Left lung (tissue), 10 donors: ENCODE data around the gene IMMP2L. TPM values are rescaled to one million over a fixed set of nuclear protein-coding genes. Genes with fewer than 3 reads are reported as not detected.
"Not testable (repeated sequence)": the region's sequence is repeated elsewhere in the genome, so short reads cannot be mapped to it uniquely, and the experiment has no call there.

Experiments used
- ATAC-seq: fragments of 200-7000 bp; cut with Tn5 transposase; one replicate; pipeline ENCODE4 v1.9.1; 2020; ENCODE audit warnings: moderate library complexity
- DNase-seq, 4 donors: peaks; one replicate each; pipeline ENCODE4 v3.0.0-alpha.2; 2013 to 2020
- H3K27ac ChIP-seq, 2 donors: fragments of 200-600 bp; sonication (generic) in 1 of 2; one replicate each; pipeline versions ENCODE4 v1.5.0 to v1.8.0; 2020 to 2021
- H3K27me3 ChIP-seq, 2 donors: fragments of 200-600 bp; sonication (generic) in 1 of 2; one replicate each; pipeline versions ENCODE4 v1.5.0 to v1.8.0; 2020 to 2021
- H3K36me3 ChIP-seq, 2 donors: fragments of 200-600 bp; sonication (generic) in 1 of 2; one replicate each; pipeline versions ENCODE4 v1.5.0 to v1.8.0; 2020 to 2021
- H3K4me1 ChIP-seq, 2 donors: fragments of 200-600 bp; one replicate each; pipeline ENCODE4 v1.8.0; 2021
- H3K4me3 ChIP-seq, 2 donors: fragments of 200-600 bp; sonication (generic) in 1 of 2; one replicate each; pipeline versions ENCODE4 v1.5.0 to v1.8.0; 2020 to 2021; ENCODE audit warnings: mild to moderate bottlenecking in 1 of 2
- H3K9me3 ChIP-seq, 2 donors: fragments of 200-600 bp; sonication (generic) in 1 of 2; one replicate each; pipeline versions ENCODE4 v1.5.0 to v1.8.0; 2020 to 2021
- intact Hi-C, 2 donors: fragments of 100-400 bp; cut with DNase I; formaldehyde crosslinking; loops; one replicate each; pipeline versions ENCODE4 v1.11.2 to v1.14.2; 2022
- polyA plus RNA-seq, 6 donors: library from polyadenylated mRNA; unstranded; fragments of 120-200 nt; gene quantifications; one replicate each; pipeline ENCODE4 v1.2.1, GENCODE V29; 2013; ENCODE audit not compliant: insufficient read length in 6 of 6
- total RNA-seq, 2 donors: library from RNA; stranded (reverse); fragmentation: NEBNext Ultra II Directional; extraction: Animal tissue kit (Norgen Biotek cat#: 25700); gene quantifications; one replicate each; pipeline ENCODE4 v1.2.1, GENCODE V29; 2021
- TF ChIP-seq, protein P1 (sequence below), 2 donors: fragments of 200-600 bp; sonication (generic) in 1 of 2; IDR thresholded peaks; one replicate each; pipeline versions ENCODE4 v1.5.0 to v1.8.0; 2021; ENCODE audit warnings: antibody characterized with exemption in 2 of 2
- donor health status: DM: no; HTN: yes; CAD: no.
- donor health status: DM: no; HTN: no; CAD: no.

IMMP2L gene
- total and polyA plus RNA-seq, 8 donors, result 10.3 to 30.1 (median 25.7) TPM

DNA sequence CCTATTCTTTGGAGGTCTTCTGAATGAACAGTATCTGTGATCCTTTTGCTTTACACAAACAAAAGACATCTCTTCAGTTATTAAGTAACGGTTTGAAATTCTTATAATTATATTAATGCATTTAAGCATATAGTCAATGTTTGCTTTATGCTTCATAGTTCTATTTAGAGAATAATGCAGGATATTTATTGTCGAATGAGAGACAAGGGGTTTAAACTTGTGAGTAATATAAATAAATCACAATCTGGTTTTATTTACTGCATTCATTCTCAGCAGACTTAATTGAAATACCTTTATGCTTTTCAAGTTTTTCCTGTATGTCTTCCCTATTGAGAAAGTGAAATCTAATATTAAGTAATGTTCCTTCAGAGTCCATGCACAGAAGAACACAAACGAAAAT is 620.9 kb downstream of the IMMP2L start:
- Histone ChIP-seq H3K4me1 (peaks cover 0 to 6% of the 10 kb centered on the region in 2 donors), H3K4me3 (no peak overlapping the region), H3K9me3 (peaks cover 0 to 3% of the 10 kb centered on the region in 2 donors), H3K27me3 (no peaks in the 10 kb centered on the region), H3K27ac (no peak overlapping the region), H3K36me3 (no peaks in the 10 kb centered on the region)
- ATAC-seq (no peak), DNase-seq (no peak)
- TF ChIP-seq, protein P1, sequence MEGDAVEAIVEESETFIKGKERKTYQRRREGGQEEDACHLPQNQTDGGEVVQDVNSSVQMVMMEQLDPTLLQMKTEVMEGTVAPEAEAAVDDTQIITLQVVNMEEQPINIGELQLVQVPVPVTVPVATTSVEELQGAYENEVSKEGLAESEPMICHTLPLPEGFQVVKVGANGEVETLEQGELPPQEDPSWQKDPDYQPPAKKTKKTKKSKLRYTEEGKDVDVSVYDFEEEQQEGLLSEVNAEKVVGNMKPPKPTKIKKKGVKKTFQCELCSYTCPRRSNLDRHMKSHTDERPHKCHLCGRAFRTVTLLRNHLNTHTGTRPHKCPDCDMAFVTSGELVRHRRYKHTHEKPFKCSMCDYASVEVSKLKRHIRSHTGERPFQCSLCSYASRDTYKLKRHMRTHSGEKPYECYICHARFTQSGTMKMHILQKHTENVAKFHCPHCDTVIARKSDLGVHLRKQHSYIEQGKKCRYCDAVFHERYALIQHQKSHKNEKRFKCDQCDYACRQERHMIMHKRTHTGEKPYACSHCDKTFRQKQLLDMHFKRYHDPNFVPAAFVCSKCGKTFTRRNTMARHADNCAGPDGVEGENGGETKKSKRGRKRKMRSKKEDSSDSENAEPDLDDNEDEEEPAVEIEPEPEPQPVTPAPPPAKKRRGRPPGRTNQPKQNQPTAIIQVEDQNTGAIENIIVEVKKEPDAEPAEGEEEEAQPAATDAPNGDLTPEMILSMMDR (IDR thresholded peaks at IDR 0.05), result no peak
- intact Hi-C loops, result no loop called here

DNA sequence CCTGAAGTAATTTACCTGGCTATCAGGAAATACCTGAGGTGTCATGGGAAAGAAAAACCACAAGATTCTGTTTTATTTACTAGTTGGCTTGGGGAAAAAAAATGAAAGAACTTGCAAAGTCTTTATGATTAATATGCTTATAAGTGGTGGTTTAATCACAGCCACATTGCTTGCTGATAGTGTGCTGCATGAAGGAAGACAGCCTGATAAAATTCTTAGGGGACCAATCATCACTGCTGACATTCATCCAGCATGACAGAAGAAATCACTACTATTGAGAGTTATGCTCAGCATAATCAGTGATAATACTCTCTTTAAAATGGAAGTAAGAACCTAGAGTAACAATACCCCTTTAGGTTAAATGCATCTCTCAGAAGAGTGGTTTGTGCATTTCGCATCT is 621.5 kb downstream of the IMMP2L start:
- DNase-seq (peak in 1 of 4 donors; percentile 19), ATAC-seq (no peak)
- H3K4me1 ChIP-seq, result peaks cover 0 to 6% of the 10 kb centered on the region in 2 donors
- H3K4me3 ChIP-seq, result no peak overlapping the region
- intact Hi-C loops, result no loop called here
- H3K36me3 ChIP-seq, result no peaks in the 10 kb centered on the region
- no peaks in the 10 kb centered on the region for H3K27me3 ChIP-seq
- no peak overlapping the region for H3K27ac ChIP-seq
- peaks cover 0 to 3% of the 10 kb centered on the region in 2 donors for H3K9me3 ChIP-seq
- TF ChIP-seq, protein P1 (IDR thresholded peaks at IDR 0.05), result no peak

DNA sequence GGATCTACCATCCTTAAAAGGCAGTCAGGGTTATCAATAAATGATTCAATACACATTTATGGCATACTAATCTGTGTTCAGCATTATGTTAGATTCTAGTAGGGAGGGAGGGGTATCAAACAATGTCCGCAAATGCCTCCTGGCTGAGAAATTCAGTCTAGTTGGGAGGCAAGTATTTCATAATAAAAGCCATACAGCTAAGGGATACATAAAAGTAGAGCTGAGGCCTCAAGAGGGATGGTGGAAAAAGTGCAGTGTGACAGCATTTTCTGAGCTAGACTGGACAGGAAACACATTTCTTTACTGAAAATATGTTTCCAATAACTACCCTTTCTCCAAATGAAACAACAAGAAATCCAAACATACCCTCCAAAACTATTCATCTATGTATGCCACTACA is 624.1 kb downstream of the IMMP2L start:
- H3K9me3 ChIP-seq, result peaks cover 0 to 3% of the 10 kb centered on the region in 2 donors

DNA sequence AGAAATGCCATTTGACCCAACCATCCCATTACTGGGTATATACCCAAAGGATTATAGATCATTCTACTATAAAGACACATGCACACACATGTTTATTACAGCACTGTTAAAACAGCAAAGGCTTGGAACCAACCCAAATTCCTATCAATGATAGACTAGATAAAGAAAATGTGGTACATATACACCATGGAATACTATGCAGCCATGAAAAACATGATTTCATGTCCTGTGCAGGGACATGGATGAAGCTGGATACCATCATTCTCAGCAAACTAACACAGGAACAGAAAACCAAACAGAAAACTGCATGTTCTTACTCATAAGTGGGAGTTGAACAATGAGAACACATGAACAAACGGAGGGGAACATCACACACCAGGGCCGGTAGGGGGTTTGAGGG is 625.6 kb downstream of the IMMP2L start:
- DNase-seq, H3K36me3 ChIP-seq, H3K27me3 ChIP-seq, H3K27ac ChIP-seq, H3K4me3 ChIP-seq, H3K9me3 ChIP-seq, H3K4me1 ChIP-seq, ATAC-seq, intact Hi-C loops: not testable (repeated sequence)

More for the DNA sequence above, 624.1 kb downstream of the IMMP2L start:
- Histone ChIP-seq H3K36me3 (no peaks in the 10 kb centered on the region), H3K4me3 (no peak overlapping the region), H3K4me1 (no peaks in the 10 kb centered on the region), H3K27me3 (no peaks in the 10 kb centered on the region), H3K27ac (no peak overlapping the region)
- ATAC-seq (no peak), DNase-seq (peak in 1 of 4 donors; percentile 8)
- intact Hi-C loops, result no loop called here
- TF ChIP-seq, protein P1 (IDR thresholded peaks at IDR 0.05), result no peak

DNA sequence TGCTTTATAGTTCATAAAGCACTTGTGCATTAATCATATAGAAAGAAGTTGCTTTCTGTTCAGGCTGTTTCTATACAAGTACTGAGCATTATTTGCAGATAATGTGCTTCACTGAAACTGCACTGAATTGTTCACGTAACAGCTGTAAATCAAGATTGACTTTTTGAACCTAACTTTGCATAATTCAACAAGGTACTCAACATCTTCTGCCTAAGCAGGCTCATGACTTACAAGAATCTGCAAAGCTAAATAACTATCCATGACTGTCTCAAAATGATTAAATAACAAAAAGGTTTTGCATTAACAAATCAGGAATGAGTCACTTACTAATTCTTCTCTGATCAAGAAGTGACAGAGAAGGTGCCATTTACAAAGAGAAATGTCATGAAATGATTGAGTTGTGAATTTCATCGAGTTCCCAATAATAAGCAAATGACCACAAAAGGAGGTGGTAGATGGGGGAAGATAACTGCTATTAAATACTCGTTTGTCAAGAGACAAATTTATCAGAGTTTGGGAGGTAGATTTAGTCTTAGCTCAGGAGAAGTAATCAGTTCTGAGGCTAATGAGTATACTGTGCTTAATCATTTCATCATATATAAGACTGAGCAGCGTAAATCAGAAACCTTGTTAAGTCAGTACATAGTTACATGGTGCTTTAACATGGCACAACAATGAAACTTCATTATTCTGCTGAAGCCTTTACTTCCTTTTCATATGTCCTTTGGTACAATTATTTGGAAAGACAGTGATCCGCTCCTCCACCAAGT is 632.6 kb downstream of the IMMP2L start:
- intact Hi-C loops, result no loop called here
- no peaks in the 10 kb centered on the region for H3K36me3 ChIP-seq
- no peaks in the 10 kb centered on the region for H3K27me3 ChIP-seq
- no peak for DNase-seq
- TF ChIP-seq, protein P1 (IDR thresholded peaks at IDR 0.05), result no peak
- H3K4me3 ChIP-seq, result no peak overlapping the region
- H3K9me3 ChIP-seq, result no peaks in the 10 kb centered on the region
- no peak overlapping the region for H3K27ac ChIP-seq
- ATAC-seq, result no peak
- no peaks in the 10 kb centered on the region for H3K4me1 ChIP-seq
